SK-N-SH (cell line): ENCODE measurements around the gene ROR2.

ENCODE experiments used
- EZH2phosphoT487 ChIP-seq: fragments of 200-600 bp; sonication (generic); IDR thresholded peaks from 2 replicates; pipeline ENCODE4 v1.6.1; 2017; ENCODE audit warnings: low read depth, mixed run types, mild to moderate bottlenecking, antibody characterized with exemption, moderate library complexity, borderline replicate concordance
- FOXM1 ChIP-seq: IDR thresholded peaks from 2 replicates; pipeline ENCODE4 v1.4.0; 2012; ENCODE audit warnings: low read depth, mild to moderate bottlenecking
- GABPA ChIP-seq: IDR thresholded peaks from 2 replicates; pipeline ENCODE4 v1.4.0; 2012; ENCODE audit warnings: low read depth, mild to moderate bottlenecking
- MEF2A ChIP-seq: IDR thresholded peaks from 2 replicates; pipeline ENCODE4 v1.4.0; 2012; ENCODE audit warnings: low read depth, borderline replicate concordance
- MXI1 ChIP-seq: IDR thresholded peaks from 2 replicates; pipeline ENCODE4 v1.6.1; 2012; ENCODE audit warnings: mild to moderate bottlenecking, low read depth, low read length, improper control_type of control experiment
- POLR2AphosphoS5 ChIP-seq: IDR thresholded peaks from 2 replicates; pipeline ENCODE4 v1.6.1; 2012; ENCODE audit warnings: low read depth, low read length
- RFX5 ChIP-seq: IDR thresholded peaks from 2 replicates; pipeline ENCODE4 v1.6.1; 2012; ENCODE audit warnings: mild to moderate bottlenecking, improper control_type of control experiment, low read length
- SMC3 ChIP-seq: IDR thresholded peaks from 2 replicates; pipeline ENCODE4 v1.6.1; 2012; ENCODE audit warnings: low read depth, low read length, improper control_type of control experiment
- TAF1 ChIP-seq: IDR thresholded peaks from 2 replicates; pipeline ENCODE4 v1.6.1; 2012; ENCODE audit warnings: low read depth, mild to moderate bottlenecking, low read length, moderate library complexity, borderline replicate concordance
- TEAD4 ChIP-seq: IDR thresholded peaks from 2 replicates; pipeline ENCODE4 v1.4.0; 2012; ENCODE audit warnings: mild to moderate bottlenecking, borderline replicate concordance; ENCODE audit not compliant: insufficient read depth
- TF ChIP-seq, protein P1 (sequence below): fragments of 200-600 bp; sonication (generic); IDR thresholded peaks from 2 replicates; pipeline ENCODE4 v1.6.1; 2017; ENCODE audit warnings: antibody characterized with exemption, mild to moderate bottlenecking, moderate library complexity
- TF ChIP-seq, protein P2 (sequence below): IDR thresholded peaks from 2 replicates; pipeline ENCODE4 v1.4.0; 2012; ENCODE audit warnings: low read depth, borderline replicate concordance

DNA sequence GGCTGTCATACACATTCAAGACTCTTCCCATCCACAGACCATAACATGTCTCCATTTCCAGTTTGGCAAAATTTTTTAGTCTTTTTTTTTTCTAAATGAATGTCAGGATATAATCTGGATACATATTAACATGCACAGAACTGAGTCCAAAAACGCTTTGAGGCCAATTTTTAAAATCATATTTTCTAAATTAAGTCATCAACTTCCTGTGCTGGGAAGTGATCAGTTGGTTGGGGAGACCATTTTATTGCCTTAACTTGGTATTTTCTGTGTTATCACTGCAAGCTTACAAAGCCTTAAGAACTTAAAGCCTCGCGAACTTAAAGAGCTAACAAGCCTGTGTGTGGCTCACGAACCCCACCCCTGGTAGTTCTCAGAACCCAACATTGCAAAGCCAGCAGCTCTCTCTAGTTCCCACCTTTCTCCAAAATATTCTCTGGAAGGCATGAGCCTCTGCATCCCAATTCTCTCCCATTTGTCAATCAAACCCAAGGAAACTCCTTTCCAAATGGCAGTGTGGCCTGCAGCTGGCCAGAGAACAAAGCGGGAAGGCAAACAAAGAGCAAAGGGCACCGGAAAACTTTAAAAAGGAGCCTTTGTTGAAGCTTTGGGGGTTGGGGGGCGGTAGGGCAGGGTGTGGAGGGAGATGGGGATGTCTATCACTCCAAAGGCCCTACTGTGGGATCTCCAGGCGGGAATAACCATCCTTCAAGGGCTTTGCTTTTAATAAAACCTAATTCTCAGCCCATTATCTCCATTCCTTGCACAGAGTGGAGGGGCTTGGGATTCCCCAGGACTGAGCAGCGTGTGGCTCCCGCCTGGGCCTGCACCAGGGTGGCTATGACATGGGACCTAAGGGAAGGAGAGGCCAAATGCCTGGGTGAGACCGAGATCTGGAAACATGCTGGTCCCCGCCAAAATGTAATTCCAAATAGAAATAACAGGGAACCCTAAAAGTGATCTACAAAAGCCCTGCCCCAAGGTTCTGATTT, 65.0 kb downstream of the ROR2 start:
- TF ChIP-seq, protein P1, sequence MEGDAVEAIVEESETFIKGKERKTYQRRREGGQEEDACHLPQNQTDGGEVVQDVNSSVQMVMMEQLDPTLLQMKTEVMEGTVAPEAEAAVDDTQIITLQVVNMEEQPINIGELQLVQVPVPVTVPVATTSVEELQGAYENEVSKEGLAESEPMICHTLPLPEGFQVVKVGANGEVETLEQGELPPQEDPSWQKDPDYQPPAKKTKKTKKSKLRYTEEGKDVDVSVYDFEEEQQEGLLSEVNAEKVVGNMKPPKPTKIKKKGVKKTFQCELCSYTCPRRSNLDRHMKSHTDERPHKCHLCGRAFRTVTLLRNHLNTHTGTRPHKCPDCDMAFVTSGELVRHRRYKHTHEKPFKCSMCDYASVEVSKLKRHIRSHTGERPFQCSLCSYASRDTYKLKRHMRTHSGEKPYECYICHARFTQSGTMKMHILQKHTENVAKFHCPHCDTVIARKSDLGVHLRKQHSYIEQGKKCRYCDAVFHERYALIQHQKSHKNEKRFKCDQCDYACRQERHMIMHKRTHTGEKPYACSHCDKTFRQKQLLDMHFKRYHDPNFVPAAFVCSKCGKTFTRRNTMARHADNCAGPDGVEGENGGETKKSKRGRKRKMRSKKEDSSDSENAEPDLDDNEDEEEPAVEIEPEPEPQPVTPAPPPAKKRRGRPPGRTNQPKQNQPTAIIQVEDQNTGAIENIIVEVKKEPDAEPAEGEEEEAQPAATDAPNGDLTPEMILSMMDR = no peak
- TF ChIP-seq SMC3 = no peak
- TF ChIP-seq, protein P2, sequence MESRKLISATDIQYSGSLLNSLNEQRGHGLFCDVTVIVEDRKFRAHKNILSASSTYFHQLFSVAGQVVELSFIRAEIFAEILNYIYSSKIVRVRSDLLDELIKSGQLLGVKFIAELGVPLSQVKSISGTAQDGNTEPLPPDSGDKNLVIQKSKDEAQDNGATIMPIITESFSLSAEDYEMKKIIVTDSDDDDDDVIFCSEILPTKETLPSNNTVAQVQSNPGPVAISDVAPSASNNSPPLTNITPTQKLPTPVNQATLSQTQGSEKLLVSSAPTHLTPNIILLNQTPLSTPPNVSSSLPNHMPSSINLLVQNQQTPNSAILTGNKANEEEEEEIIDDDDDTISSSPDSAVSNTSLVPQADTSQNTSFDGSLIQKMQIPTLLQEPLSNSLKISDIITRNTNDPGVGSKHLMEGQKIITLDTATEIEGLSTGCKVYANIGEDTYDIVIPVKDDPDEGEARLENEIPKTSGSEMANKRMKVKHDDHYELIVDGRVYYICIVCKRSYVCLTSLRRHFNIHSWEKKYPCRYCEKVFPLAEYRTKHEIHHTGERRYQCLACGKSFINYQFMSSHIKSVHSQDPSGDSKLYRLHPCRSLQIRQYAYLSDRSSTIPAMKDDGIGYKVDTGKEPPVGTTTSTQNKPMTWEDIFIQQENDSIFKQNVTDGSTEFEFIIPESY = no peak
- no peak for TF ChIP-seq RFX5
- no peak for TF ChIP-seq MEF2A
- no peak for TF ChIP-seq EZH2phosphoT487
- TF ChIP-seq GABPA = no peak
- no peak for TF ChIP-seq POLR2AphosphoS5
- TF ChIP-seq MXI1 = no peak
- TF ChIP-seq TAF1 = no peak
- TF ChIP-seq TEAD4 = no peak
- no peak for TF ChIP-seq FOXM1
